ENCODE results near the gene TMEM225.
"Not testable (repeated sequence)": the region's sequence is repeated elsewhere in the genome, so short reads cannot be mapped to it uniquely, and the experiment has no call there.

TMEM225 gene, protein sequence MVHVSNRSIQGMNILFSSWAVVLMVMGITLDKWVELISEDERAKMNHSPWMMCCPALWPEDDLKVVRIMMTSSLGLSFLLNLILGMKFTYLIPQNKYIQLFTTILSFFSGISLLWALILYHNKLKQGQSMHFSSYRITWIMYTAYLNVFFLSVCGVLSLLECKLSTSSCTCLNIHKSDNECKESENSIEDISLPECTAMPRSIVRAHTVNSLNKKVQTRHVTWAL

DNA sequence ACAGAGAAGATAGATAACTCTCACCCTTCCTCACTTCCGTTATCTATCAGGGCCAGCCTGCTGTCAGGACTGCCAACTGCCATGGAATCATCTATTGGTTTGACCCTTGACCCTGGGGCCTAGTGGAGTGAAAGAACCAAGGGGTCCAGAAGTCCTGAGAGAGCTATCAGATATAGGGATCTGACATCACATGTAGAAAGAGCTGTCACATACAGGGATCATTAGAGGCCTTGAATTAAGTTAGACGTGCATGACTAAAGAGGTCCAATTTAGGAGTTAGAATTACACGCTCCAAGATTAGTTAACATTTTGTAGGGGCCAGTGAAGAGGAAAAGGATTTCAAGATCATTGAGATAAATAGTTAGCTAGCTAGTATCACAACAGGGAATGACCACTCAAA lies at the start of gene TMEM225:
TMEM225 (minus strand) TSS at position 101 of the 400 bp plus-strand sequence. CDS start 245 bp downstream, outside the sequence.
- no peak for DNase-seq (ENCODE audit: low spot score)

DNA sequence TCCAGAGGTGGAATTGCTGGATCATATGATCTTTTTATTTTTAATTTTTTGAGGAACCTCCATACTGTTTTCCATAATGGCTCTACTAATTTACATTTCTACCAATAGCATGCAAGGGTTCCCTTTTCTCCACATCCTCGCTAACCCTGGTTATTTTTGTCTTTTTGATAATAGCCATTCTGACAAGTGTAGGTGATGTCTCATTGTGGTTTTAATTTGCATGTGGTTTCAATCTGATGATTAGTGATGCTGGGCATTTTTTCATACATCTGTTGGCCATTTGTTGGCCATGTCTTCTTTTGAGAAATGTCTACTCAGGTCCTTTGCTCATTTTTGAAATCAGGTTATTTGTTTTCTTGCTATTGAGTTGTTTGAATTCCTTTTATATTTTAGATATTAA lies 38.6 kb upstream of the TMEM225 start:
- no peak for DNase-seq (ENCODE audit: low spot score)

DNA sequence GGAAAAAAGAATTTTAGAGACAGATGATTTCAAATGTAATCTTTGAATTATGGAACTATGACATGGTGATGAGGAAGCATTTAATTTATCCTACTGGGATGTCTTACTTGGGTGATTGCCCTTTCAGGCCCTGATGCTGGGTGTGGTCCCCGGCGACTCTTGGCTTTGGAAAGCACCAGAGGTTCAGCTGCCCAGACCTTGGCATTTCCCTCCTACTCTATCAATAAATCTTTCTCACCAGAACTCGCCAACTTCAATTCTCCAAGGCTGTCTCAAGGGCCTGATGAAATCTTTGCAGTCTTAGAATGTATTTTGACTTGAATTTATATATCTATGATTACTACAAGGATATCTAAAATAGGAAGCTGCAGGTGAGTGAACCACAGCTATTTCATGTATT lies 35.5 kb upstream of the TMEM225 start:
- no peak for DNase-seq (ENCODE audit: low spot score)

DNA sequence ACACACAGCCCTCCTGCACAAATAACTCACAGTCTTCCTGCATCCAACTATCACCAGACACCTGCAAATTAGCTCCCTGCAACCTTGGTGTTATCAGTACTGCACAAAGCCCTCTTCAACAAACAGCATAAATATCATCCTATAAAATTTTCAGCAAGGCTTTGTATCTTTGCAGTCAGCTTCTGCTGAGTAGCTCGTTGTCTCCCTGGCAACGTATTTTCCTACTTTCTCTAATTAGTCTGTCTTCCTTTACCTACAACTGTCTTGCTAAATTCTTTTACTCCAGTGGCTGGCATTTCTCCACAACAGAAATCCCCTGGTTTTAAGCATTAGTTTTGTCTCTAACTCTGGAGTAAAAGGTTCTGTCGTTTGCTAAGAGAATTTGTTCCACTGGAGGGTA lies 20.4 kb upstream of the TMEM225 start:
- no peak for DNase-seq (ENCODE audit: low spot score)

DNA sequence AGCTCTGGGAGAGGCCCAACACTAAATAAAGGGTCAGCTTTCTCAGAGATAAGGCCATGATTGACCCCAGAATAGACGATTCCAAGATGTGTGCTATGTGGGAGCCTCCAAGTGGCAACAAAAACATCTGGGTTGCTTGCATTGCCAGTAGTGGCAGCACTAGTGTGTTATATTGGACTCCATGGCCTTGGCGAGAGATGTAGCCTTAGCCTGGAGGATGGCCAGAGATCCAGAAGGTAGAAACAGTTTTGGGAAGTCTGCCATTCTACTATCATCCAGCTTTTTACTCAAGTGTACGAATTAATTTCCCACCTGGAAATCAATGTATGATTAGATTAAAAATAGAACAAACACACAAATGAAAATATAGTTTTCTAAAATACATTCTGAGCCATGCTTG lies 19.5 kb upstream of the TMEM225 start:
- DNase-seq (ENCODE audit: low spot score): no peak

DNA sequence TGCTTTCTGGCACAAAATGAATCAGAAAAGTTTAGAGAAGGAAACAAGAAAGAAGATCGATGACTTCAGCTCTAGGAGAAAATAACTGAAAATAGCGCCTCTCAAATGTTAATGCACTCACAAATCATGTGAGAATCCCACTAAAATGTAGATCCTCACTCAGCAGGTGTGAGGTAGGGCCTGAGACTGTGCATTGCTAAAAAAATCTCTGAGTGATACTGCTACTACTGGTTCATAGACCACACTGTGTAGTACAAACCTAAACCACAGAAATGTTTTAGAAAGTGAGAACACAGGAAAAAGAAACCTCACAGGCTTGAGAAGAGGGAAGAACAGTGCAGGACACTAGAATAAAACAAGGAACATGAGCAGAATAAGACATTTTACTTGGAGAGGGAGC lies 18.5 kb upstream of the TMEM225 start:
- DNase-seq (ENCODE audit: low spot score): no peak

DNA sequence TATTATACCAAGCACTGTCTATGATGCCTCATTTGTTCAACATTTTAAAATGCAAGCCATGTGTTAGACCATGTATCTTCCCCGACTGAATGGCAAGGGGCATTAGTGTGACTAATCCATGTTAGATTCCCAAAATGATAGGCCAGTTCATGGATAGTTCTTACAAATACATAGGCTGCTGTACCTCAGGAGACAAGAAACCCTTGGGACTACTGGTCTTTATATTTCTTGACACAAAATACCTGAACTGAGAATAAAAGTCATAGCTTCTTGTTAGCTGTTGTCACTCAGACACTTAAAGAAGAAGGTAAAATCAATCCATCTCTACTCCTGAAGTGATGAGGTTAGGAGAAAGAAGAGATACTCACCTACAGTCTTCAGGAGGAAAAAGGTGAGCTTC lies 16.4 kb upstream of the TMEM225 start, which contains the start of gene OR8D4:
OR8D4 (plus strand) TSS at position 301 of the 400 bp plus-strand sequence. CDS start 4,265 bp downstream, outside the sequence.
- no peak for DNase-seq (ENCODE audit: low spot score)

DNA sequence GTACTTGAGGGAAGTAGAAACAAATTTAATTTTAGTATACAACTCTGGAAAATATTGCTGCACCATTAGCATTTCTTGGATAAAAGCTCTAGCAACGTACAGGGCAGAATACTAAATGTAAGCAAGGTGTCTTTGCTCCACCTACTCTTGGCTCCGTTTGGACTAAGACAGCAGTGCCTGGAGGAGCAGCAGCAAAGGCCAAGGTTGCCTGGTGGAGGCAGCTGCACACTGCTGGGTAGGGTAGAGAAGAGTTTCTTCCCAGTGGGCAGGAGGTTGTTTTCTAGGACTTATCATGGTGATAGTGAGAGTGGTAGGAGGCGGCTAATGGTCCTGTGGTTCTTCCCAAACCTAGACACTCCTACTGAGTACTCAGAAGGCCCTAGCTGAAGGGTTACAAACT lies 14.3 kb upstream of the TMEM225 start:
- no peak for DNase-seq (ENCODE audit: low spot score)

DNA sequence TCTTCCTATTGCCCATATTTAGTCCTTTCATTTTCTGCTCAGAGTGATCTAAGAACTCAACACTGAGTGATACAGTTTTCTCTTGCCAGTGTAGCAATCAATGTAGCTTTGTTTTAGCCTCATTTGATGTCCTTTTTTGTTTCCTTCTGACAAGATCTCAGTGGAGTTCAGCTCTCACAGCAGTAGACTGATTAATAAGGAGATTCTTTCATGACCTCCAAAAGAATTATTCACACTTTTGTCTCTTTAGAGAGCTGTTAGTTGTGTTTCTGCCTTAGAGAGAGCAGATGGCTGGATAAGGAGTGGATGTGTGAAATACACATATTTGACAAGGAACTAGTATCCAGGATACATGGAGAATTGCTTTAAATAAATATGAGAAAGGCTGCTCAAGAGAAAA lies 6.6 kb upstream of the TMEM225 start:
- DNase-seq (ENCODE audit: low spot score): no peak

DNA sequence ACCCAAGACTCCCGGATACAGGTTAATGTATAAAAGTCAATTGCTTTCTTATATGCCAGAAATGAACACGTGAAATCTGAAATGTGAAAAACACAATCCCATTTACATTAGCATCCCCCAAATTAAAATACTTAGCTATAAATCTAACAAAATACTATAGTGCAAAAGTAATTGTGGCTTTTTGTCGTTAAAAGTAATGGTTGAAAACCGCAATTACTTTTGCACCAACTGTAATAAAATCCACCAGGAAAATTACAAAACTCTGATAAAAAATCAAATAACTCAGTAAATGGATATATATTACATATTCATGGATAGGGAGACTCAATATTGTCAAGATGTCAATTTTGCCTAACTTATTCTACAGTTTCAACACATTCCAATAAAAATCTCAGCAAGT lies 4.6 kb downstream of the TMEM225 start:
- no peak for DNase-seq (ENCODE audit: low spot score)

DNA sequence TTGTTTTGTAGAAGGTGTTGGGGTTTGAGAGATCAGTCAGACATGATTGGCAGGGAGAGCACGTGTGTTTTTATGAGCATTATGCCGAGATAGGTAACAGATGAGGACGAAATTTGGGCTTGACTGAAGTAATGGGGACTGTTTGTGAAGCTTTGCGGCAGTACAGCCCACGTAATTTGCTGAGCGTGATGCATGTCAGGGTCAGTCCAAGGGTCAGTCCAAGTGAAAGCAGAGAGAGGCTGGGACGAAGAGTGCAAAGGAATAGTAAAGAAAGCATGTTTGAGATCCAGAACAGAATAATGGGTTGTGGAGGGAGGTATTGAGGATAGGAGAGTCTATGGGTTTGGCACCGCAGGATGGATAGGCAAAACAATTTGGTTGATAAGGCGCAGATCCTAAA lies 17.7 kb downstream of the TMEM225 start:
- not testable (repeated sequence) for DNase-seq (ENCODE audit: low spot score)

DNA sequence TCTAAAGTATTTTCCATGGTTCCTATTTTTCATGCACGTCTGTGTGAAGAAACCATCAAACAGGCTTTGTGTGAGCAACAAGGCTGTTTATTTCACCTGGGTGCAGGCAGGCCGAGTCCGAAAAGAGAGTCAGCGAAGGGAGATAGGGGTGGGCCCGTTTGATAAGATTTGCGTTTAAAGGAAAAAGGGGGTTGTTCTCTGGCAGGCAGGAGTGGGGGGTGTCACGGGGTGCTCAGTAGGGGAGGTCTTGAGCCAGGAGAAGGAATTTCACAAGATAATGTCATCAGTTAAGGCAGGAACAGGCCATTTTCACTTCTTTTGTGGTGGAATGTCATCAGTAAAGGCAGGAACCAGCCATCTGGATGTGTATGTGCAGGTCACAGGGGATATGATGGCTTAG lies 20.2 kb downstream of the TMEM225 start:
- DNase-seq (ENCODE audit: low spot score): not testable (repeated sequence)

DNA sequence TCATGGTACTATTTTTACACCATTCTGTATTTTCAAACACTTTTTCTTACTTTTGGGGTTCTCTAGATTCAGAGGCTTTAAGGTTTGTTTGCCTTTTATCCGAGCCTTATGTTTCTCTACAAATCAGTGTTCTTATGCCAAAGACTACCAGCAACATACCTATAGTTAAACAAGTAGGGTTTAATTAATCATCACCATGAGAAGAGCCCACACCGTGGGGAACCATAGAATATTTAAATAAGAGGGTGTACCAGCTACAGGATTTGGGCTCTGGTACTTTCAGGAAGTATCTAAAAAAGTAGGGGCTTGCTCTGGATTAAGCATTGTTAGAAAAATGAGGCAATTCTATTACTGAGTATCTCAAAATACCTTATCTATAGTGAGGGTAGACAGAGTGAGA lies 25.7 kb downstream of the TMEM225 start:
- DNase-seq (ENCODE audit: low spot score): no peak

DNA sequence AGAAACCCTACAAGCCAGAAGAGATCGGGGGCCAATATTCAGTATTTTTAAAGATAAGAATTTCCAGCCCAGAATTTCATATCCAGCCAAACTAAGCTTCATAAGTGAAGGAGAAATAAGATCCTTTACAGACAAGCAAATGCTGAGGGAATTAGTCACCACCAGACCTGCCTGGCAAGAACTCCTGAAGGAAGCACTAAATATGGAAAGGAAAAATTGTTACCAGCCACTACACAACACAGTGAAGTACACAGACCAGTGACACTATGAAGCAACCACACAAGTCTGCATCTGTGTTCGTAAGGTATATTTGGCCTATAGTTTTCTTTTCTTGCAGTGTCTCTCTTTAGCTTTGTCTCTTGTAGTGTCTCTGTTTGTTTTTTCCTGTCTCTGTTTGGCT lies 29.0 kb downstream of the TMEM225 start:
- no peak for DNase-seq (ENCODE audit: low spot score)

DNA sequence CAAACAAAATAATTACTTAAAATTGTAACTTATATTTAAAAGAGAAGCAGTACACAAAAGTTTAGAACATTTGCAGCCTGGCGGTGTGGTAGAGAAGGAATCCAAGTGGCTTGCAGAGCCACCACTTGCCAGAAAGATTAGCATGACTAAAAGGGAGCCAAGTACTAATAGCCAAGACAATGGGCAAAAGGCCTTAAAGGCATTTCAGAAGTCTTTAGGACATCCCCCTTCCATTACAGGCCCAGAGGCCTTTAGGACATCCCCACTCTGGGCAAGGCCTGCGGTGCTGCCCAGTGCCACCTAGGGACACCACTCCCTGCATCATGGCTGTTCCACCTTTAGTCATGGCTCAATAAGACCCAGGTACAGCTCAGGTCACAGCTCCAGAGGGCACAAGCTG lies 32.4 kb downstream of the TMEM225 start:
- no peak for DNase-seq (ENCODE audit: low spot score)

DNA sequence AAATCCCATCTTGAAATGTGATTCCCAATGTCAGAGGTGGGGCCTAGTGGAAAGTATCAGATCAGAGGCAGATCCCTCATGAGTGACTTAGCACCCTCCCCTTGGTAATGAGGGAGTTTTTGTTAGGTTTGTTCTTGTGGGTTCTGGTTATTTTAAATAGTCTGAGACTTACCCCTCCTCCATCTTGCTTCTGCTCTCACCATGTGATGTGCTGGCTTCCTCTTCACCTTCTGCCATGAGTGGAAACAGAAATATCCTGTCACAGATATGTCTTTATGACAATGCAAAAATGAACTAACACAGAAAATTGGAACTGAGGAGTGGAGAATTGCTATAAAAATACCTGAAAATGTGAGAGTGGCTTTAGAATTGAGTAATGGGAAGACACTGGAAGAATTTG lies 33.1 kb downstream of the TMEM225 start:
- no peak for DNase-seq (ENCODE audit: low spot score)

DNA sequence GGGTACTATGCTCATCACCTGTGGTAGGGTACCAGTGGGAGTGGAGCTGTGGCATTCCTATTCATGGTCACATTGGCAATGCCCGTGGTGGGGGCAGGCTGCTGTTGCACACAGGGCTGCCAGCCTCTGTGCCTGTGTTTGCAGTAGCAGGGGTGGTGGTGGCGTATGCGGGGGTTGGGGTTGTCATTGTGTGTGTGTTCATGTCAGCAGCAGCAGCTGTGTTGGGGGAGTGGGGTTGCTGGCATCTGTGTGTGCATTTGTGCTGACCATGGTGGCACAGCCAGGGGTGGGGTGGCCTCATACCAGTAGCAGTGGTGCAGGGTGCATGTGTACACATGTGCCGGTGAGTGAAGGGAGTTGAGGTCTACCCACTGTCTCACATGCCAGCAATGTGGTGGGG lies 34.4 kb downstream of the TMEM225 start:
- no peak for DNase-seq (ENCODE audit: low spot score)

DNA sequence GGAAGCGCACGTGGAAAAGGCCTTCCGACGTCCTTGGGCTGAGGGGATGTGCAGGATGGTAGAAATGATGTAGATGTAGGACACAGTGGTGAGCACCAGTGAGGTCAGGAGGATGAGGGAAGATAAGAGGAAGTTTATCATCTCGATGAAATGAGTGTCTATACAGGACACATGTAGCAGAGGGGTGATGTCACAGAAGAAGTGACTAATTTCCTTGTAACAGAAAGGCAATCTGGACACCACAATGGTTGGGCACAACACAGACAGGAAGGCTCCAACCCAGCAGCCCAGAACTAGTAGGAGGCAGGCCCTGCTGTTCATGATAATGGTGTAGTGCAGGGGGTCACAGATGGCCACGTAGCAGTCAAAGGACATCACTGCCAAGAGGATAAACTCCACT lies 44.3 kb downstream of the TMEM225 start:
- no peak for DNase-seq (ENCODE audit: low spot score)

DNA sequence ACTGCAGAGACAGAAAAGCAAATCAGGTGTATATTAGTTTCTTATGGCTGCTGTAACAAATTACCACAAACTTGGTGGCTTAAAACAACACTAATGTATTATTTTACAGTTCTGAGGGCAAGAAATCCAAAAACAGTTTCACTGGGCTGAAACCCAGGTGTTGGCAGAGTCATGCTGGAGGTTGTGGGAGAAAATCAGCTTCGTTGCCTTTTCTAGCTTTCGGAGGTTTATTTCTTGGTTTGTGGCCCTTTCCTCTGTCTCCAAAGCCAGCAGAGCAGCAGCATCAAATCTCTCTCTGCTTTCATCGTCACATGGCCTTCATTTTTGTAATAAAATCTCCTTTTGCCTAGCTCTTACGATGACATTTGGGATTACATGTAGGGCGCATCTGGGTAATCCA lies 46.3 kb downstream of the TMEM225 start:
- no peak for DNase-seq (ENCODE audit: low spot score)

DNA sequence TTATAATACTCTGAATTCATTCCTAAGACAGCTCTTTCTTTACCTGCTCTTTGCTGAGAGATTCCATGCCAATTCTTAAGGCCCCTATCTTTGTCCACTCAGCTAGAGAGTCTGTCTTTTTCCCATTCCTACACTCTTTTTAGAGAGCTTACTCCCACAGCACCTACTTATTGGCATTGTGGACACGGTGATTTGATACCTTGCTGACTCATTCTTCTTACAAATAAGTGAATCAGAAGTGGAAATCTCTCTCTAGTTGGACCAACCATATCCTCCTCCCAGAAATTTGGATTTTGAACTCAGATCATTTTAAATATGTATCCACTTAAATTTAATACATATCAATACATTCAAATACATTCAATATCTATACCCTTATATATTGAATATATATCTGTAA lies 46.8 kb downstream of the TMEM225 start:
- DNase-seq (ENCODE audit: low spot score): no peak

DNA sequence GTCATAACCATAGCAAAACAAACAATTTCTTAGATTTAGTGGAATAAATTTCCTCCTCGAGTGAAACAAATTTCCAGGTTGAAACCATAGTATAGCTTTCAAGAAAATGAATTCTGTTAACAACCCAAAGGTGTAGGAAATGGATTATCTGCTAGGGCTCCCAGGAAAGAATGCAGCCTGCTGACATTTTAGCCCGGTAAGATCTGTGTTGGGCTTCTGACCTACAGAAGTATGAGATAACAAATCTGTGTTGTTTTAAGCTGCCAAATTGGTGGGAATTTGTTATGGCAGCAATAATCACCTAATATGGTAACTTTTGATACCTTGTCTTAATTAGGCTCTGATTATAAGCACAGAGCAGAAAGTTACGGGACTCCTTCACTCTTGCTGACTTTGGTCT lies 47.3 kb downstream of the TMEM225 start:
- no peak for DNase-seq (ENCODE audit: low spot score)

DNA sequence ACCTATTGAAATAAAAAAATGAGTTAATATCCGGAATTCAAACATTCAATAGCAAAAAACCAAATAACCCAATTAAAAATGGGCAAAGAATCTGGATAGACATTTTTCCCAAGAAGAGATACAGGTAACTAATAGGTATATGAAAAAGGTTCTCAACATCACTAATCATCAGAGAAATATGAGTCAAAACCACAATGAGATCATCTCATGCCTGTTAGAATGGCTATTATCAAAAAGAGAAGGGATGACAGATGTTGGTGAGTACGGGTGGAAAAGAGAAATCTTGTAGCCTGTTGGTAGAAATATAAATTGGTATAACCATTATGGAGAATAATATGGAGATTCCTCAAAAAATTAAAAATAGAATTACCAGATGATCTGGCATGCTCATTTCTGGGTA lies 52.4 kb downstream of the TMEM225 start:
- DNase-seq (ENCODE audit: low spot score): peak; percentile 9

Data from kidney tubule cell (primary cell).